OCI-LY1 (cell line): Measurements from ENCODE around the gene C10orf53.

Experiments
- H2AFZ ChIP-seq: fragments of 200-600 bp; sonication (generic), shearing (Covaris generic); 2 replicates; pipeline ENCODE4 v1.6.0; 2014; ENCODE audit warnings: antibody characterized with exemption, mild to moderate bottlenecking, low read length
- H3F3A ChIP-seq: fragments of 200-600 bp; sonication (generic), shearing (Covaris generic); 2 replicates; pipeline ENCODE4 v1.6.0; 2014; ENCODE audit warnings: mild to moderate bottlenecking, antibody characterized with exemption, low read length, moderate library complexity; ENCODE audit not compliant: insufficient read depth
- H3K27ac ChIP-seq: fragments of 200-600 bp; sonication (generic); 2 replicates; pipeline ENCODE4 v1.5.1; 2014; ENCODE audit warnings: low read length, mixed run types, mild to moderate bottlenecking, low read depth; ENCODE audit not compliant: poor library complexity, severe bottlenecking
- H3K27me3 ChIP-seq: fragments of 200-600 bp; sonication (generic); 2 replicates; pipeline ENCODE4 v1.6.0; 2014; ENCODE audit warnings: antibody characterized with exemption, mild to moderate bottlenecking, low read length, moderate library complexity; ENCODE audit not compliant: insufficient read depth
- H3K36me3 ChIP-seq: fragments of 200-600 bp; sonication (generic); 2 replicates; pipeline ENCODE4 v1.6.1; 2014; ENCODE audit warnings: mild to moderate bottlenecking, antibody characterized with exemption, low read length, moderate library complexity, mixed read lengths; ENCODE audit not compliant: insufficient read depth
- H3K4me1 ChIP-seq: fragments of 200-600 bp; sonication (generic); 2 replicates; pipeline ENCODE4 v1.5.1; 2014; ENCODE audit warnings: mild to moderate bottlenecking, low read length, moderate library complexity; ENCODE audit not compliant: insufficient read depth, severe bottlenecking
- H3K4me2 ChIP-seq: fragments of 200-600 bp; sonication (generic), shearing (Covaris generic); 2 replicates; pipeline ENCODE4 v1.6.1; 2014; ENCODE audit warnings: low read length
- H3K4me3 ChIP-seq: fragments of 200-600 bp; sonication (generic); 2 replicates; pipeline ENCODE4 v1.5.1; 2014; ENCODE audit warnings: low read length, low read depth, mild to moderate bottlenecking, mixed read lengths; ENCODE audit not compliant: poor library complexity, severe bottlenecking
- H3K79me2 ChIP-seq: fragments of 200-600 bp; shearing (Covaris generic); 2 replicates; pipeline ENCODE4 v1.6.1; 2016; ENCODE audit warnings: mixed run types, low read length, mixed read lengths; ENCODE audit not compliant: insufficient read depth
- H3K9ac ChIP-seq: fragments of 200-600 bp; sonication (generic), shearing (Covaris generic); 2 replicates; pipeline ENCODE4 v1.6.1; 2014; ENCODE audit warnings: mild to moderate bottlenecking, low read length, mixed read lengths
- H3K9me2 ChIP-seq: fragments of 200-600 bp; sonication (generic), shearing (Covaris generic); 2 replicates; pipeline ENCODE4 v1.6.1; 2014; ENCODE audit warnings: low read depth, mild to moderate bottlenecking, low read length, mixed read lengths
- H3K9me3 ChIP-seq: fragments of 200-600 bp; shearing (Covaris generic); 2 replicates; pipeline ENCODE4 v1.6.1; 2014; ENCODE audit warnings: low read length, mixed read lengths
- H4K20me1 ChIP-seq: fragments of 200-600 bp; sonication (generic), shearing (Covaris generic); 2 replicates; pipeline ENCODE4 v1.6.0; 2016; ENCODE audit warnings: mild to moderate bottlenecking, low read length; ENCODE audit not compliant: insufficient read depth
- CTCF ChIP-seq: fragments of 200-600 bp; sonication (generic), shearing (Covaris generic); IDR thresholded peaks from 2 replicates; pipeline ENCODE4 v1.5.1; 2017; ENCODE audit warnings: mild to moderate bottlenecking, antibody characterized with exemption, low read length, moderate library complexity, mixed read lengths
- EZH2 ChIP-seq: fragments of 200-600 bp; sonication (generic), shearing (Covaris generic); IDR thresholded peaks from 2 replicates; pipeline ENCODE4 v1.8.0; 2017; ENCODE audit warnings: borderline replicate concordance, mixed run types, mild to moderate bottlenecking, antibody characterized with exemption, low read length, moderate library complexity, mixed read lengths

The C10orf53 gene

DNA sequence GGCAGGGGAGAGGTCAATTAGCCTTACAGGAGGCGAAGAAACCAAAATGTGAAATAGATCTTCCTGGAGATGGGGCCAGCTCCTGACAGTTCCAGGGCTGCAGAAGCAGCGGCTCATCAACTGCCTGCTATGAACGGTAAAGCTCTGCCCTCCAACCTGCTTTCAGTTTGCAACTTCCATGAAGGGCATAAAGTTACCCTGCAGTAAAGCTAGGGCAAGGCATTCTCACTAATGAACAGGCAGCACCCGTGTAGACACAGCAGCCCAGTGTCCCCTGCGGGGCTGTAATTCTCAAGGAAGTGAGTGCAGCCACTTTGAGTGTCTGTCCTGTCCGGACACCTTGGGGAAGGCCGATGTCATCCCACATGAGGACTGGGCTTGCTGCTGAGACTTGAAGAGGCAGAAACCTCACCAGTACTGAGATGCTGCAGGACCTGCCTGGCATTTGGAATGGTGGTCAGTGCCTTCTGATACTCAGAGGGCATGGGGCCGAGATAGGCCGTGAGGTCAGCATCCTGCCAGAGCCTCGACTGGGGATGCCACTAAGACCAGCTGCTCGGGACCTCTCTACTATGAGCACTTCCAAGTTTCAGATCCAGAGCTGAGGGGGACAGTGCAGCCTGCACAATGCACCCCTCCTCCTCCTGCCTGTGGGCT lies 26.1 kb upstream of the C10orf53 start:
- no peak for TF ChIP-seq CTCF
- TF ChIP-seq EZH2, result no peak
- Histone ChIP-seq H3K79me2 (no peaks in the 10 kb centered on the region), H3K4me3 (no peak overlapping the region), H3K27me3 (0 out of 2 replicates have a peak, but pooled peaks cover 4% of the 10 kb centered on the region), H3K36me3 (no peaks in the 10 kb centered on the region), H3K9me2 (no peaks in the 10 kb centered on the region), H3K27ac (no peak overlapping the region), H3K4me1 (peaks cover 5% of the 10 kb centered on the region), H3K4me2 (no peak overlapping the region), H3K9ac (no peak overlapping the region), H3K9me3 (no peaks in the 10 kb centered on the region), H3F3A (no peaks in the 10 kb centered on the region), H4K20me1 (no peaks in the 10 kb centered on the region), H2AFZ (no peak overlapping the region)

GRCh38 chr10:49654036-49654693 lies 25.3 kb upstream of the C10orf53 start:
- Histone ChIP-seq H3K9me2 (no peaks in the 10 kb centered on the region), H3K9ac (no peak overlapping the region), H2AFZ (no peak overlapping the region), H3K36me3 (no peaks in the 10 kb centered on the region), H3K27ac (no peak overlapping the region), H4K20me1 (no peaks in the 10 kb centered on the region), H3K4me2 (no peak overlapping the region), H3K4me3 (no peak overlapping the region), H3F3A (no peaks in the 10 kb centered on the region), H3K79me2 (no peaks in the 10 kb centered on the region), H3K27me3 (0 out of 2 replicates have a peak, but pooled peaks cover 4% of the 10 kb centered on the region), H3K9me3 (peaks cover 5% of the 10 kb centered on the region), H3K4me1 (peaks cover 5% of the 10 kb centered on the region)
- no peak for TF ChIP-seq CTCF
- no peak for TF ChIP-seq EZH2

DNA sequence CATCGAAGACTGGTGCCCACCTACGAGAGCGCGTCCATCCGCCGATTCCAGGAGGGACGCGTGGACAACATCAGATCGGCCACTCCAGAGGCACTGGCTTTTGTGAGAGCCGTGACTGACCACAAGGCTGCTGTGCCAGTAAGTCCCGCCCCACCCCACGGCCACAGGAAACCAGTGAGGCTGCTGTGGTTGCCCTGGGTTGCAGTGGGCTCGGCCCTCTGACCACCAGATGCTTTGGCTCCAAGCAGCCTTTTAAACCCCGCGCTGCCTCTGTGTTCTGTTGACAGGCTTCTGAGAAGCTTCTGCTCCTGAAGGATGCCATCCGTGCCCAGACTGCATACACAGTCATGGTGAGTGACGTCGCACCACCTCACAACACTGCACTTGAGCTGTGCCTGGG lies 24.4 kb upstream of the C10orf53 start:
- no peak for TF ChIP-seq CTCF
- TF ChIP-seq EZH2, result no peak
- Histone ChIP-seq H3K9me3 (peaks cover 6% of the 10 kb centered on the region), H3K9me2 (no peaks in the 10 kb centered on the region), H2AFZ (no peak overlapping the region), H3K27me3 (0 out of 2 replicates have a peak, but pooled peaks cover 4% of the 10 kb centered on the region), H3K79me2 (no peaks in the 10 kb centered on the region), H3K9ac (no peak overlapping the region), H3K4me2 (no peak overlapping the region), H3K4me3 (no peak overlapping the region), H3F3A (no peaks in the 10 kb centered on the region), H3K4me1 (no peaks in the 10 kb centered on the region), H3K36me3 (no peaks in the 10 kb centered on the region), H3K27ac (no peak overlapping the region), H4K20me1 (no peaks in the 10 kb centered on the region)
